ENCODE data around the gene XRCC5.
"Not testable (repeated sequence)": the region's sequence is repeated elsewhere in the genome, so short reads cannot be mapped to it uniquely, and the experiment has no call there.

Gene XRCC5

GRCh38 chr2:216201692-216202306, 92.7 kb downstream of the XRCC5 start:
- no peak for DNase-seq (ENCODE audit: low read depth)

GRCh38 chr2:216202626-216203250, 93.6 kb downstream of the XRCC5 start:
- no peak for DNase-seq (ENCODE audit: low read depth)

- DNase-seq (ENCODE audit: low read depth): no peak
Measured at GRCh38 chr2:216205486-216205885, 96.3 kb downstream of the XRCC5 start.

GRCh38 chr2:216206041-216206703, 97.0 kb downstream of the XRCC5 start:
- DNase-seq (ENCODE audit: low read depth): no peak

GRCh38 chr2:216206821-216207220, 97.7 kb downstream of the XRCC5 start:
- DNase-seq (ENCODE audit: low read depth): no peak

- DNase-seq (ENCODE audit: low read depth): not testable (repeated sequence)
Measured at GRCh38 chr2:216208661-216209060, 99.5 kb downstream of the XRCC5 start.

- DNase-seq (ENCODE audit: low read depth): no peak
Measured at GRCh38 chr2:216210701-216211540, 101.8 kb downstream of the XRCC5 start.

GRCh38 chr2:216211614-216212145, 102.5 kb downstream of the XRCC5 start:
- DNase-seq (ENCODE audit: low read depth): no peak

- no peak for DNase-seq (ENCODE audit: low read depth)
Measured at GRCh38 chr2:216214768-216215167, 105.6 kb downstream of the XRCC5 start.

GRCh38 chr2:216215658-216216390, 106.7 kb downstream of the XRCC5 start:
- no peak for DNase-seq (ENCODE audit: low read depth)

GRCh38 chr2:216216951-216217903, 108.1 kb downstream of the XRCC5 start:
- no peak for DNase-seq (ENCODE audit: low read depth)

- DNase-seq (ENCODE audit: low read depth): no peak
Measured at GRCh38 chr2:216217904-216218260, 108.7 kb downstream of the XRCC5 start.

GRCh38 chr2:216219861-216220260, 110.7 kb downstream of the XRCC5 start:
- DNase-seq (ENCODE audit: low read depth): no peak

- no peak for DNase-seq (ENCODE audit: low read depth)
Measured at GRCh38 chr2:216220976-216221375, 111.8 kb downstream of the XRCC5 start.

- DNase-seq (ENCODE audit: low read depth): no peak
Measured at GRCh38 chr2:216221811-216222210, 112.7 kb downstream of the XRCC5 start.

- DNase-seq (ENCODE audit: low read depth): no peak
Measured at GRCh38 chr2:216222650-216223352, 113.7 kb downstream of the XRCC5 start.

- DNase-seq (ENCODE audit: low read depth): no peak
Measured at GRCh38 chr2:216224388-216224787, 115.2 kb downstream of the XRCC5 start.

GRCh38 chr2:216229277-216229914, 120.2 kb downstream of the XRCC5 start:
- DNase-seq (ENCODE audit: low read depth): no peak

- DNase-seq (ENCODE audit: low read depth): no peak
Measured at GRCh38 chr2:216231867-216232266, 122.7 kb downstream of the XRCC5 start.
